ENCODE results near the gene CCM2L.

DNA sequence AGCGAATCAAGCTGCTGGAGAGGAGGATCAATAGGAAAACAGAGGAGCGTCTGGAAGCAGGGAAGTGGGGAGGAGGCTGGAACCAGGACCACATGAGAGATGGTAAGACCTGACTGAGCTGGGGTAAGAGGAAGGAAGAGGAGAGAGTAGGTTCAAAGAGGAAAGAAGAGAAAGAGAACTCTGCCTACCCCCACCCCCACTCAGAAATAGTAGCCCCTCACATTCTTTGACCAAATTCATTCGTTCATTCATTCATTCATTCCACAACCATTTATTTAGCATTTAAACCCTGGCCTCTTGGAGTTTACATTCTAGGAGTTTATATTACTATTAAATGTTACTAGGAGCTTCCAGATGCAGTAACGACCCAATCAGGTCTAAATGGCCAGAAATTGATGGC is 26.0 kb downstream of the CCM2L start:
- TF ChIP-seq POLR2A (IDR thresholded peaks at IDR 0.05; ENCODE audit: low read depth, low read length) (no peak), ZSCAN29 (IDR thresholded peaks at IDR 0.05) (no peak), YY1 (IDR thresholded peaks at IDR 0.05; ENCODE audit: low read depth, low read length) (no peak), REST (IDR thresholded peaks at IDR 0.05; ENCODE audit: low read depth, low read length) (no peak), POLR2AphosphoS5 (IDR thresholded peaks at IDR 0.05; ENCODE audit: low read length) (no peak), EP300 (IDR thresholded peaks at IDR 0.05; ENCODE audit: borderline replicate concordance in 1 of 2, control insufficient read depth in 1 of 2, low read depth in 2 of 2, low read length in 2 of 2) (no peak), SRF (IDR thresholded peaks at IDR 0.05; ENCODE audit: low read depth in 2 of 2, low read length in 2 of 2) (no peak), FOXM1 (IDR thresholded peaks at IDR 0.05; ENCODE audit: low read depth, low read length) (no peak)
- TF ChIP-seq, protein P1, sequence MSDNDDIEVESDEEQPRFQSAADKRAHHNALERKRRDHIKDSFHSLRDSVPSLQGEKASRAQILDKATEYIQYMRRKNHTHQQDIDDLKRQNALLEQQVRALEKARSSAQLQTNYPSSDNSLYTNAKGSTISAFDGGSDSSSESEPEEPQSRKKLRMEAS (IDR thresholded peaks at IDR 0.05; ENCODE audit: low read depth, low read length): no peak
- TF ChIP-seq, protein P2, sequence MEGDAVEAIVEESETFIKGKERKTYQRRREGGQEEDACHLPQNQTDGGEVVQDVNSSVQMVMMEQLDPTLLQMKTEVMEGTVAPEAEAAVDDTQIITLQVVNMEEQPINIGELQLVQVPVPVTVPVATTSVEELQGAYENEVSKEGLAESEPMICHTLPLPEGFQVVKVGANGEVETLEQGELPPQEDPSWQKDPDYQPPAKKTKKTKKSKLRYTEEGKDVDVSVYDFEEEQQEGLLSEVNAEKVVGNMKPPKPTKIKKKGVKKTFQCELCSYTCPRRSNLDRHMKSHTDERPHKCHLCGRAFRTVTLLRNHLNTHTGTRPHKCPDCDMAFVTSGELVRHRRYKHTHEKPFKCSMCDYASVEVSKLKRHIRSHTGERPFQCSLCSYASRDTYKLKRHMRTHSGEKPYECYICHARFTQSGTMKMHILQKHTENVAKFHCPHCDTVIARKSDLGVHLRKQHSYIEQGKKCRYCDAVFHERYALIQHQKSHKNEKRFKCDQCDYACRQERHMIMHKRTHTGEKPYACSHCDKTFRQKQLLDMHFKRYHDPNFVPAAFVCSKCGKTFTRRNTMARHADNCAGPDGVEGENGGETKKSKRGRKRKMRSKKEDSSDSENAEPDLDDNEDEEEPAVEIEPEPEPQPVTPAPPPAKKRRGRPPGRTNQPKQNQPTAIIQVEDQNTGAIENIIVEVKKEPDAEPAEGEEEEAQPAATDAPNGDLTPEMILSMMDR (IDR thresholded peaks at IDR 0.05 in 2 of 3, conservative IDR thresholded peaks at IDR 0.05 in 1 of 3; ENCODE audit: control insufficient read depth in 2 of 3, extremely low read depth in 1 of 3, insufficient read depth in 1 of 3, low read depth in 3 of 3, low read length in 3 of 3): no peak
- TF ChIP-seq, protein P3, sequence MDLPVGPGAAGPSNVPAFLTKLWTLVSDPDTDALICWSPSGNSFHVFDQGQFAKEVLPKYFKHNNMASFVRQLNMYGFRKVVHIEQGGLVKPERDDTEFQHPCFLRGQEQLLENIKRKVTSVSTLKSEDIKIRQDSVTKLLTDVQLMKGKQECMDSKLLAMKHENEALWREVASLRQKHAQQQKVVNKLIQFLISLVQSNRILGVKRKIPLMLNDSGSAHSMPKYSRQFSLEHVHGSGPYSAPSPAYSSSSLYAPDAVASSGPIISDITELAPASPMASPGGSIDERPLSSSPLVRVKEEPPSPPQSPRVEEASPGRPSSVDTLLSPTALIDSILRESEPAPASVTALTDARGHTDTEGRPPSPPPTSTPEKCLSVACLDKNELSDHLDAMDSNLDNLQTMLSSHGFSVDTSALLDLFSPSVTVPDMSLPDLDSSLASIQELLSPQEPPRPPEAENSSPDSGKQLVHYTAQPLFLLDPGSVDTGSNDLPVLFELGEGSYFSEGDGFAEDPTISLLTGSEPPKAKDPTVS (IDR thresholded peaks at IDR 0.05; ENCODE audit: low read depth, low read length): no peak
